ENCODE measurements around the gene CPNE1. TPM values are rescaled to one million over a fixed set of nuclear protein-coding genes. Genes with fewer than 3 reads are reported as not detected.

The CPNE1 gene
- total RNA-seq, 1 experiment from 2014 or later: 333 TPM

DNA sequence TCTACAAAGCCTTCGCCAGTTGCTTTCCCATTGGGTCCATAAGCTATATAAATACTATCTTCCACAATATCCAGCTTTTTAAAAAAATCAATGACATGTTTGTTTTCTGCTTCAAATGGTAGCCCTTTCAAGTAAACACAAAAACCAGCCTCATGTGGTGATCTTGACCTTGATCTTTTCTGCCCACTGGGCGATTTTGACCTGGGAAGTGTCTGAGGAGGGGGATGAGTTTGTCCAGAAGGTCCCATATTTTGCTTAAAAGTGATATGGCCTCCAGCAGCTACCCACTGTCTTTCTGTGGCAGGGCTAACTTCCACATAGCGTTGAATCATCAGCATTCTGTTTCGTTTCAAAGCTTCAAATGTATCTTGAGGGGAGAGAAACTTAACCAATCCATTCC is 10.8 kb downstream of the CPNE1 start:
- Histone ChIP-seq H3K9ac (ENCODE audit: low read length) (no peak overlapping the region), H3K36me3 (ENCODE audit: control insufficient read depth in 1 of 2, insufficient read depth in 2 of 2, low read length in 2 of 2) (peaks cover 14 to 56% of the 10 kb centered on the region in 2 experiments), H3K4me1 (ENCODE audit: control insufficient read depth in 1 of 2, insufficient read depth in 2 of 2, low read length in 2 of 2) (no peaks in the 10 kb centered on the region), H3K79me2 (ENCODE audit: insufficient read depth, low read length) (peaks cover 100% of the 10 kb centered on the region), H4K20me1 (ENCODE audit: insufficient read depth) (peaks cover 74% of the 10 kb centered on the region), H3K9me3 (ENCODE audit: control insufficient read depth in 1 of 2, insufficient read depth in 1 of 2, low read depth in 1 of 2, low read length in 2 of 2) (no peaks in the 10 kb centered on the region), H3K4me3 (replicated peaks in 1 of 2; ENCODE audit: low read depth in 1 of 2, low read length in 2 of 2) (no peak overlapping the region), H3K9me2 (ENCODE audit: insufficient read depth) (no peaks in the 10 kb centered on the region), H2AFZ (ENCODE audit: low read depth, low read length, poor library complexity, severe bottlenecking) (no peak overlapping the region), H3K27ac (ENCODE audit: low read depth, low read length) (no peak overlapping the region), H3K4me2 (ENCODE audit: low read length) (no peak overlapping the region), H3K27me3 (ENCODE audit: insufficient read depth, low read length) (no peaks in the 10 kb centered on the region)
- ChIA-PET CTCF (no interaction called here), POLR2A (no interaction called here), RAD21 (ENCODE audit: low non-redundant PET in 1 of 2, low total read pairs in 2 of 2, uncharacterized antibody in 2 of 2, unreplicated experiment in 2 of 2) (no interaction called here)
- no peak for ATAC-seq
- TF ChIP-seq RAD21 (IDR thresholded peaks at IDR 0.05; ENCODE audit: low read depth): no peak
- TF ChIP-seq EZH2 (IDR thresholded peaks at IDR 0.05): no peak
- no peak for TF ChIP-seq FOSL1 (IDR thresholded peaks at IDR 0.05; ENCODE audit: low read depth)
- BruUV-seq (replicated peaks): TSS peak; percentile 4
- intact Hi-C loops (cut with micrococcal nuclease): no loop called here
- no peak for DNase-seq (ENCODE audit: low read depth, low spot score)

DNA sequence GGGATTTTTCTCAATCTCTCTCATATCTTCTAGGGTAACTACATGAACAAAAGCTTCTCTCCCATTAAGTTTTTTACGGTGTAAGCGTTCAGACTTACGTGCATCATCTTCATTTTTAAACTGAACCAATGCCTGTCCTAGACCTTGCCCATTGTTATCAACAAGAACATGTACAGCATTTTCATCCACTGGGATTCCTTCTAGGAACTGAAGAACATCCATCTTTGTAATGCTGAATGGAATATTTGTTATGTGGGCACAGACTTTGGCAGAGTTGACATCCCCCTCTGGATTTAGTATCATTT is 11.3 kb downstream of the CPNE1 start:
- DNase-seq (ENCODE audit: low read depth, low spot score) (no peak), ATAC-seq (no peak)
- Histone ChIP-seq H3K36me3 (ENCODE audit: control insufficient read depth in 1 of 2, insufficient read depth in 2 of 2, low read length in 2 of 2) (peaks cover 14 to 60% of the 10 kb centered on the region in 2 experiments), H3K9me2 (ENCODE audit: insufficient read depth) (no peaks in the 10 kb centered on the region), H3K4me2 (ENCODE audit: low read length) (no peak overlapping the region), H2AFZ (ENCODE audit: low read depth, low read length, poor library complexity, severe bottlenecking) (no peak overlapping the region), H3K27me3 (ENCODE audit: insufficient read depth, low read length) (no peaks in the 10 kb centered on the region), H3K4me1 (ENCODE audit: control insufficient read depth in 1 of 2, insufficient read depth in 2 of 2, low read length in 2 of 2) (no peaks in the 10 kb centered on the region), H3K9ac (ENCODE audit: low read length) (no peak overlapping the region), H4K20me1 (ENCODE audit: insufficient read depth) (peaks cover 76% of the 10 kb centered on the region), H3K4me3 (replicated peaks in 1 of 2; ENCODE audit: low read depth in 1 of 2, low read length in 2 of 2) (no peak overlapping the region), H3K79me2 (ENCODE audit: insufficient read depth, low read length) (peaks cover 100% of the 10 kb centered on the region), H3K27ac (ENCODE audit: low read depth, low read length) (no peak overlapping the region), H3K9me3 (ENCODE audit: control insufficient read depth in 1 of 2, insufficient read depth in 1 of 2, low read depth in 1 of 2, low read length in 2 of 2) (no peaks in the 10 kb centered on the region)
- no TSS peak for BruUV-seq (replicated peaks)
- ChIA-PET CTCF (no interaction called here), RAD21 (ENCODE audit: low non-redundant PET in 1 of 2, low total read pairs in 2 of 2, uncharacterized antibody in 2 of 2, unreplicated experiment in 2 of 2) (no interaction called here), POLR2A (no interaction called here)
- TF ChIP-seq RAD21 (IDR thresholded peaks at IDR 0.05; ENCODE audit: low read depth): no peak
- TF ChIP-seq CEBPB (IDR thresholded peaks at IDR 0.05; ENCODE audit: low read depth): no peak
- TF ChIP-seq, protein P1, sequence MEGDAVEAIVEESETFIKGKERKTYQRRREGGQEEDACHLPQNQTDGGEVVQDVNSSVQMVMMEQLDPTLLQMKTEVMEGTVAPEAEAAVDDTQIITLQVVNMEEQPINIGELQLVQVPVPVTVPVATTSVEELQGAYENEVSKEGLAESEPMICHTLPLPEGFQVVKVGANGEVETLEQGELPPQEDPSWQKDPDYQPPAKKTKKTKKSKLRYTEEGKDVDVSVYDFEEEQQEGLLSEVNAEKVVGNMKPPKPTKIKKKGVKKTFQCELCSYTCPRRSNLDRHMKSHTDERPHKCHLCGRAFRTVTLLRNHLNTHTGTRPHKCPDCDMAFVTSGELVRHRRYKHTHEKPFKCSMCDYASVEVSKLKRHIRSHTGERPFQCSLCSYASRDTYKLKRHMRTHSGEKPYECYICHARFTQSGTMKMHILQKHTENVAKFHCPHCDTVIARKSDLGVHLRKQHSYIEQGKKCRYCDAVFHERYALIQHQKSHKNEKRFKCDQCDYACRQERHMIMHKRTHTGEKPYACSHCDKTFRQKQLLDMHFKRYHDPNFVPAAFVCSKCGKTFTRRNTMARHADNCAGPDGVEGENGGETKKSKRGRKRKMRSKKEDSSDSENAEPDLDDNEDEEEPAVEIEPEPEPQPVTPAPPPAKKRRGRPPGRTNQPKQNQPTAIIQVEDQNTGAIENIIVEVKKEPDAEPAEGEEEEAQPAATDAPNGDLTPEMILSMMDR (IDR thresholded peaks at IDR 0.05 in 2 of 3, conservative IDR thresholded peaks at IDR 0.05 in 1 of 3; ENCODE audit: borderline replicate concordance in 1 of 3, insufficient read depth in 1 of 3, low read depth in 2 of 3, low read length in 2 of 3): no peak
- TF ChIP-seq POLR2A (IDR thresholded peaks at IDR 0.05; ENCODE audit: borderline replicate concordance, extremely low read depth, insufficient read depth, insufficient read length): no peak
- no peak for TF ChIP-seq FOSL1 (IDR thresholded peaks at IDR 0.05; ENCODE audit: low read depth)
- no peak for TF ChIP-seq TCF7L2 (IDR thresholded peaks at IDR 0.05; ENCODE audit: borderline replicate concordance, extremely low read depth, insufficient read depth, insufficient read length)
- no peak for TF ChIP-seq YY1 (IDR thresholded peaks at IDR 0.05; ENCODE audit: extremely low read depth, insufficient replicate concordance, low read depth, low read length)
- no peak for TF ChIP-seq EZH2phosphoT487 (IDR thresholded peaks at IDR 0.05; ENCODE audit: borderline replicate concordance)
- no peak for TF ChIP-seq SIN3A (IDR thresholded peaks at IDR 0.05; ENCODE audit: low read depth)
- intact Hi-C loops (cut with micrococcal nuclease): no loop called here

Measured in HCT116 (cell line).